NOMO-1 treated with DMSO at 0.1 percent for 48 hours (cell line): Measurements from ENCODE around the gene AKAP6.
"Not testable (repeated sequence)": the region's sequence is repeated elsewhere in the genome, so short reads cannot be mapped to it uniquely, and the experiment has no call there.

ENCODE experiments used
- DNase-seq: peaks from one replicate; lab custom pipeline; 2025; ENCODE audit not compliant: unreplicated experiment; lab: John Stamatoyannopoulos, UW

Gene AKAP6

DNA sequence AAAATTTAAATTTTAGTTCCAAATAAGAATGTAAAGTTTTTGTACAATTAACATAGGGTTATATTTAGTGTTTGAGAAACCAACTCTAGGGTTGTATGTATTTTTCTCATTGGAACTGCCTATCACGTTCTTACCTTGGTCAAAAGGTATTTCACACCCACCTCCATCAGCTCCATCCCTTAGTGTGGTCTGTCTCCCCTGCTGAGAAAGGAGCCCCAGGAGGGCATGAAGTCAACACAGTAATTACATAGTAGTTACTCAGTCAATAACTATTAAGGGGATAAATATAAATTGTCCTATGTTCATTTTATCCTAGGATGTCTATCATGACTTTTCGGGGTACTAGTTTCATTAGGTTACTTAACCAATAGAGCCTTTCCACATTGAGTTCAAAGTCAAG is 106.3 kb downstream of the AKAP6 start:
- DNase-seq, result no peak

GRCh38 chr14:32436993-32437392 is 107.9 kb downstream of the AKAP6 start:
- DNase-seq, result no peak

- DNase-seq, result no peak
Measured at GRCh38 chr14:32438517-32438916, 109.4 kb downstream of the AKAP6 start.

- no peak for DNase-seq
Measured at GRCh38 chr14:32443890-32444661, 115.0 kb downstream of the AKAP6 start.

DNA sequence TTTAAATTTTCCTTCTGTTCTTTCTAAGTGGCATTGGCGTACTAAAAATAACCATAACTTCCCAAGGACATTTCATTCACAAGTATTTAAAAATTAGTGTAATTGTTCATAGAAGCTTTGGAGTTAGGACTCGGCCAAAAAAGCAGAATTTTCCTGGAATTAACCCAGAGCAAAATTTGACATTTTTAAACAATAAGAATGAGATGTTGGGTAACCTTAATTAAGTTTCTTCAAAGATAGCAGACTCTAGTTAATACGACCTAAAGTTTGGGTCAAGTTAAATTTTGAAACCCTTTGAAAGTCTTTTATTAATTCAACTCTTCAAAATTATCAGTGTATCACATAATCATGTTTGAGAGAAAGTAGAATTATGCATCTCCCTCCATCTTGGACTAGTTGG is 118.3 kb downstream of the AKAP6 start:
- no peak for DNase-seq

- no peak for DNase-seq
Measured at GRCh38 chr14:32449648-32450047, 120.5 kb downstream of the AKAP6 start.

- DNase-seq, result no peak
Measured at GRCh38 chr14:32450919-32451675, 122.0 kb downstream of the AKAP6 start.

DNA sequence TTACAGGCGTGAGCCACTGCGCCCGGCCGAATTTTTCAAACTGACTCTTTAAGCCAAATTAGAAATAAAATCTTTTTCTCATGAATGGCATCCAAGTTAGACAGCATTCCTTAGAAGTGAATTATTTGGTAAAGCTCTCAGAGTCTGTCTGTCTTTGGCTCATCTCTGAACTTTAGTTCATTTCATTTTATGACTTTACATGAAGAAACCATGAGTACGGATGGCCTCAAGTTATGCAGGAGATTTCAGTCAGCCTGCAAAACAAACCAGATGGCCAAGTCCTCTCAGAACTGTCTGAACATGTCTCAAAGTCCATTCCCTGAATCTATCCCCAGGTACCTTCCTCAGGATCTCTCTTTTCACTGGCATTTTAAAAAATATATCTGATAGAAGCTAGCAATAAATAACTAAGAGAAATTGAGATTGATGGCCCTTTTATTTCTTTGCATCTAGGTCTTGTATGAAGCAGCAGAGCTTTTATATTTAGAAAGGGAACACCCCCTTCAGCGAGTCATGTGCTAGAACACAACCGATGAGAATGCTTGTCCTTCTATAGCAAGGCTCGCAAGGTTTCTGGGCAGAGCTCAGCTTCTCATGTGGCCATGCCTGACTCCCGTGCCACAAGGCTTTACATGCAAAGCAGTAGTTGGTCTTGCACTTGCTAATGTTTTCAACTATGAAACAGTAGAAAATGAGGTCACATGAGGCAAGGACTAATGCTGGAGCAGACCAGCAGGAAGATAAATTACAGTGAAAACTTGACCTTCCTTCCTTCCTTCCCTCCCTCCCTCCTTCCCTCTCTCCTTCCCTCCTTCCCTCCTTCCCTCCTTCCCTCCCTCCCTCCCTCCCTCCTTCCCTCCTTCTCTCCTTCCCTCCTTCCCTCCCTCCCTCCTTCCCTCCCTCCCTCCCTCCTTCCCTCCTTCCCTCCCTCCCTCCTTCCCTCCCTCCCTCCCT is 125.0 kb downstream of the AKAP6 start:
- no peak for DNase-seq

- no peak for DNase-seq
Measured at GRCh38 chr14:32457213-32457920, 128.3 kb downstream of the AKAP6 start.

GRCh38 chr14:32458720-32459119 is 129.6 kb downstream of the AKAP6 start:
- DNase-seq, result no peak

DNA sequence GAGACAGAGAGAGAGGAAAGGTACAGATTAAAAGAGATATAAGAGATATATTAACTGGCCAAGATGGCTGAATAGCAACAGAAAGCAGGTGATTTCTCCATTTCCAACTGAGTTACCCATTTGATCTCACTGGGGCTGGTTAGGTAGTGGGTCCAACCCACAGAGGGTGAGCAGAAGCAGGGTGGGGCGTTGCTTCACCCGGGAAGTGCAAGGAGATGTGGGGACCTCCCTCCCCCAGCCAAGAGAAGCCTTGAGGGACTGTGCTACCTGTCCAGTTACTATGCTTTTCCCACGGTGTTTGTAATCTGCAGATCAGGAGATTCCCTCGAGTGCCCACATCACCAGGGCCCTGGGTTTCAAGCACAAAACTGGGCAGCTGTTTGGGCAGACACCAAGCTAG is 131.2 kb downstream of the AKAP6 start:
- no peak for DNase-seq

GRCh38 chr14:32462553-32462952 is 133.5 kb downstream of the AKAP6 start:
- not testable (repeated sequence) for DNase-seq

GRCh38 chr14:32468955-32469354 is 139.9 kb downstream of the AKAP6 start:
- no peak for DNase-seq

GRCh38 chr14:32469388-32470160 is 140.5 kb downstream of the AKAP6 start:
- DNase-seq, result peak; percentile 6

GRCh38 chr14:32470161-32470715 is 141.1 kb downstream of the AKAP6 start:
- no peak for DNase-seq

DNA sequence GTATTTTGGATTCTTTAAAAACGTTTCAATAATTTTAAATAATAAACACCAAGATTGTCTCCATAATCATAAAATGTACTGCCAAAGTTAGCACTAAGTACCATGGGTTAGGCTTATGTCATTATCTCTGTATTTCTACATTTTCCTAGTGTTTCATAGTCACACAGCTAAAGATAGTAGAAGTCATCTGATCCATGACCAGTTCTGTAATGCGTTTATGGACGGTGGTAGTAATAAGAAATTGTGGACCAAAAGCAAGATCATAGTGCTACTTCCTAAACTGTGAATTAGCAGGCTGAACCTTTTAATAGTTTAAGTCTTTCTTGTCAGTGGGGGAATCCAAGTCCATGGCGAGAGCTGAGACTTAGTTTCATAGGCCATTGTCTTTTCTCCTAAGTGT is 142.1 kb downstream of the AKAP6 start:
- no peak for DNase-seq

- DNase-seq, result no peak
Measured at GRCh38 chr14:32472076-32472475, 143.0 kb downstream of the AKAP6 start.

DNA sequence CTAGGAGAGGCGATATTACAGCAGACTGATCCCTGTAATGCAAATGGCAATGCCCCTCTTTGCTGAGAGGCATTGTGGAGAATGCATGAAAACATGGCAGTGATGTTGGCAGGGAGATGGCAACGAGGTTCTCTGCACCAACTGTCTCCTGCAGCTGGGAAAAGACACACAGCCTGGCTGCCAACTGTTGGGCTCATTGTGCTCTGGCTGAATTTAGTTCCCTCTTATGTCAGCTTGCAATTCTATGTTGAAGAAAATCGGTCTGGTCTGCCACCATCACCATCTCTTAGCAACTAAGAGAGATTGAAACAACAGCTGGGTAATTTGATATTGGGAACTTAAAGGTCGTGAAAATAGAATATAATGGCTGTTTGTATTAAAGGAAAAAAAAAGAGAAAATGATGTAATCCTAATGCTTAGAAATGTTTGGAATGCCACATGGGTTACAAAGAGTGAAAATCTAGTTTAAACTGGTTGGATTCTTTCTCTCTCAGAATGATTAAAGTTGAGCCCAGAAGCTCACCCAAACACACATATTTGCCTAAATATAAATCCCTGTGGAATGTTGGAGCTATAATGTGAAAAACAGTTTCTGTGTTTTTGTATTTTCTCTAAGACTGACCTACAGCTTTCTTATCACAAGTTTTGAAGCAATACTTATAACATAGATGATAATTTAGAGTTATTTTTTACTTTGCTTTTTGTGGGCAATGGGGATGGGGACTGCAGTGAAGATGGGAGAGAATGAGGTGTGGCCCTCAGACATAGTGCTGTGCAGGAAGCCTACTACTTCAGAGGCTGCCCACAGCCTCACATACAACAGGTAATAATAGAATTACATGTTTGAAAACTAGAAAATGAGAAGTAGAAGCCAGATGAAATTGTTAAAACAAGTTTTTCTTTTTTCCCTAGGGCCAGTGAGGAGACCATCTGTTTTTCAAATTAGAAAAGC is 143.7 kb downstream of the AKAP6 start:
- DNase-seq, result no peak

- DNase-seq, result no peak
Measured at GRCh38 chr14:32473464-32473855, 144.4 kb downstream of the AKAP6 start.
